Chondrocyte (in vitro differentiated cells): ENCODE measurements around the gene MOK. TPM values are rescaled to one million over a fixed set of nuclear protein-coding genes. Genes with fewer than 3 reads are reported as not detected.

Experiments used
- DNase-seq: peaks from one replicate; pipeline ENCODE4 v3.0.0; 2021; ENCODE audit warnings: mixed read lengths, low spot score
- H3K27ac Mint-ChIP-seq: one replicate; pipeline ENCODE4 v1.8.0; 2021; ENCODE audit warnings: mild to moderate bottlenecking, moderate library complexity, mixed read lengths; ENCODE audit not compliant: unreplicated experiment
- H3K27me3 Mint-ChIP-seq: 2 replicates; pipeline ENCODE4 v1.8.0; 2021; ENCODE audit warnings: low read depth, mixed read lengths
- H3K36me3 Mint-ChIP-seq: 2 replicates; pipeline ENCODE4 v1.8.0; 2021; ENCODE audit warnings: low read depth, mixed read lengths
- H3K4me1 Mint-ChIP-seq: 2 replicates; pipeline ENCODE4 v1.8.0; 2021; ENCODE audit warnings: low read depth, mild to moderate bottlenecking, mixed read lengths
- H3K4me3 Mint-ChIP-seq: one replicate; pipeline ENCODE4 v1.8.0; 2021; ENCODE audit warnings: mild to moderate bottlenecking, moderate library complexity, mixed read lengths; ENCODE audit not compliant: unreplicated experiment
- H3K9me3 Mint-ChIP-seq: 2 replicates; pipeline ENCODE4 v1.8.0; 2021; ENCODE audit warnings: low read depth, mixed read lengths
- total RNA-seq: library from RNA; stranded (reverse); gene quantifications from 3 replicates; pipeline ENCODE4 v1.2.1, GENCODE V29; 2021
- TF ChIP-seq, protein P1 (sequence below): fragments of 200-600 bp; sonication (generic); IDR thresholded peaks from 2 replicates; pipeline ENCODE4 v1.5.0; 2021; ENCODE audit warnings: antibody characterized with exemption, mild to moderate bottlenecking, moderate library complexity

The MOK gene
- total RNA-seq, 1 donor from 2014 or later: 3.8 TPM

DNA sequence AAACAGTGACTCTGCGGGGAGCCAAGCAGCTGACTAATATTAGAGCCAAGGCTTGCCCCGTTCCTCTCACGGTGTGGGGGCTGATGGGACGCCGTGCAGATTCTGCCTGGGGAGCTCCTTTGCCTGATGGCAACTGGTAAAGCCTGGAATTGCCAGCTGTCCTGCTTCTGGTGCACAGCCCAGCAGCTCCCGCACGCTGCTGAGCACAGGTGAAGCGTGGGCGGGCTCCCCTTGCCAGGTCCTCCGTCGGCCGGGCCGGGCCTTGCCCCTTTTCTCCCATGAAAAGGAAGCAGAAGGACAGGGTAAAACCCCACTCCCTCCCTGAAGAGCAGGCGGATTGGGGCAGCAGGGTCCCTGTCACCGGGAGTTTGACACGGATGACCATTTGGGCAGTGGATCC is 86.3 kb downstream of the MOK start:
- TF ChIP-seq, protein P1, sequence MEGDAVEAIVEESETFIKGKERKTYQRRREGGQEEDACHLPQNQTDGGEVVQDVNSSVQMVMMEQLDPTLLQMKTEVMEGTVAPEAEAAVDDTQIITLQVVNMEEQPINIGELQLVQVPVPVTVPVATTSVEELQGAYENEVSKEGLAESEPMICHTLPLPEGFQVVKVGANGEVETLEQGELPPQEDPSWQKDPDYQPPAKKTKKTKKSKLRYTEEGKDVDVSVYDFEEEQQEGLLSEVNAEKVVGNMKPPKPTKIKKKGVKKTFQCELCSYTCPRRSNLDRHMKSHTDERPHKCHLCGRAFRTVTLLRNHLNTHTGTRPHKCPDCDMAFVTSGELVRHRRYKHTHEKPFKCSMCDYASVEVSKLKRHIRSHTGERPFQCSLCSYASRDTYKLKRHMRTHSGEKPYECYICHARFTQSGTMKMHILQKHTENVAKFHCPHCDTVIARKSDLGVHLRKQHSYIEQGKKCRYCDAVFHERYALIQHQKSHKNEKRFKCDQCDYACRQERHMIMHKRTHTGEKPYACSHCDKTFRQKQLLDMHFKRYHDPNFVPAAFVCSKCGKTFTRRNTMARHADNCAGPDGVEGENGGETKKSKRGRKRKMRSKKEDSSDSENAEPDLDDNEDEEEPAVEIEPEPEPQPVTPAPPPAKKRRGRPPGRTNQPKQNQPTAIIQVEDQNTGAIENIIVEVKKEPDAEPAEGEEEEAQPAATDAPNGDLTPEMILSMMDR: no peak
- no peaks in the 10 kb centered on the region for H3K27me3 Mint-ChIP-seq
- H3K36me3 Mint-ChIP-seq: peaks cover 3% of the 10 kb centered on the region
- H3K9me3 Mint-ChIP-seq: no peaks in the 10 kb centered on the region
- no peak overlapping the region for H3K4me3 Mint-ChIP-seq
- H3K4me1 Mint-ChIP-seq: peaks cover 16% of the 10 kb centered on the region
- H3K27ac Mint-ChIP-seq: no peak overlapping the region
- no peak for DNase-seq

DNA sequence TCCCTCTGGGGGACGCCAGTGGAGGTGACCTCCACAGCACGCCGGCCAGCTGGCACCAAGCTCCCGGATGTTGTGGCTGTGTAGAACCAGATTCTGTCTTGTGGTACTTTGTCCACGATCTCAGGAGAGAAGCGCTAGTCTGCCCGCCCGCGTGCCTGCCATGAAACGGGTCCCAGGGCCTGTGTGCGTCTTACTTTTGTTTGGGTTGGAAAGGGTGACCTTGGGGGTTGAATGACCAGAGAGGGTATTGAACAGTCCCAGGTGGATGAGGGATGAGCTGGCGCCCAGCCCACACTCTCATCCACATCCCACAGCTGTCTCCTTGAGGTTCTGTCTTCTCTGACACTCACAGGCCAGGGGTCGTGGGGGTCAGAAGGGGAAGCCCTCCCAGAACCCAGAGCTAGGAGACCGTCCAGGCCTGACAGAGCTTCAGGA is 87.0 kb downstream of the MOK start:
- TF ChIP-seq, protein P1: no peak
- no peak for DNase-seq
- H3K36me3 Mint-ChIP-seq: peaks cover 1% of the 10 kb centered on the region
- no peaks in the 10 kb centered on the region for H3K27me3 Mint-ChIP-seq
- no peak overlapping the region for H3K27ac Mint-ChIP-seq
- peaks cover 16% of the 10 kb centered on the region for H3K4me1 Mint-ChIP-seq
- no peaks in the 10 kb centered on the region for H3K9me3 Mint-ChIP-seq
- no peak overlapping the region for H3K4me3 Mint-ChIP-seq

DNA sequence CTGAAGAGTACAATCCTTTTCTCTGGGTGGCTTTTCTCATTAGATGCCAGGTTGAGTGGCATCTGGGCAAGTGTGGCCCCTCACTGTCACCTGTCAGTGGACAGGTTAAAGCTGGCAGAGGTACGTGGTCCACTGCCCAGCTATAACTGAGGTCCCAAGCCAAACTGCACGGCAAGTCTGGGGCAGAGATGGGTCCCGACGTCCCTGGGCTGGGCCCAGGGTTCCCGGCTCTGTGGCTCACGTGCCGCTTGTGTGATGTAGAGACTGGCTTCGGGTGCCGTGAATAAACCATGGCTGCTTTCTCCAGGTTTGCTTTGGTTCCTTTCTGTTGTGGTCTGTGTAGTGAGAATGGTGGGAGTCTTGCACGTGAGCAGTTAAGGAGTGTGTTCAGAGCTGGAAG is 87.6 kb downstream of the MOK start:
- H3K36me3 Mint-ChIP-seq: peaks cover 1% of the 10 kb centered on the region
- H3K27me3 Mint-ChIP-seq: no peaks in the 10 kb centered on the region
- H3K4me1 Mint-ChIP-seq: peaks cover 16% of the 10 kb centered on the region
- H3K4me3 Mint-ChIP-seq: no peak overlapping the region
- H3K9me3 Mint-ChIP-seq: no peaks in the 10 kb centered on the region
- H3K27ac Mint-ChIP-seq: no peak overlapping the region
- DNase-seq: no peak
- TF ChIP-seq, protein P1: no peak

DNA sequence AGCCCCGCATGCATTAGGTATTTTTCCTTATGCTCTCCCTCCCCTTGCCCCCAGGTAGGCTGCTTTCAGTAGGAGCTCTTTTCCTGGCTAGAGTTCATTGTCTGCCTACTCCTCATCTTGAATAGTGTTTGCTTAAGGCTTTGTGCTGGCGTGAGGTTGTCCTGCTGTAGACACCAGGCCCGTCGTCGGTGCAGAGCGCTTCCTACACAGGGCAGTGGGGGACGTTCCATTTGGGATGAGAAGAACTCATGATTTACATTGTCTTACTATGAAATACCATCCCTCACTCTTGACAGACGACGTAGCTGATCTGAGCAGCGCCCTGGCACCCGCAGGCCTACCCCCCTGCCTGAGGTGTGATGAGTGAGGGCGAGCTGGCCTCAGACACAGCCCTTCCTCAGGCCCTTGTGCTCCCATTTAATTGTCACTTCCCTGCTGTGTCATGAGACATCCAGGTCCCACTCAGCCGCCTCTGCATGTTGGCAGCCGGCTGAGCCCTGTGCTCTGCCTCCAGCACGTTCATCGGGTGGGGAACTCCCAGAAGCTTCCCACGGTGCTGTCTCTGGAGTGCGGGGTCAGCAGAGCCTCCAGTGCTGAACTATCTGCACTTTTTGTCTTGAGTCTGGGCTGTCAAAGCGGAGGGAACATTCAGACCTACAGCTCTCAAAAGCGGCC is 89.3 kb downstream of the MOK start:
- Mint-ChIP-seq H3K36me3 (peaks cover 1% of the 10 kb centered on the region), H3K9me3 (no peaks in the 10 kb centered on the region), H3K4me3 (no peak overlapping the region), H3K27me3 (no peaks in the 10 kb centered on the region), H3K4me1 (peaks cover 16% of the 10 kb centered on the region), H3K27ac (peak overlapping the region; percentile 75)
- peak; percentile 33 for DNase-seq
- TF ChIP-seq, protein P1: no peak

DNA sequence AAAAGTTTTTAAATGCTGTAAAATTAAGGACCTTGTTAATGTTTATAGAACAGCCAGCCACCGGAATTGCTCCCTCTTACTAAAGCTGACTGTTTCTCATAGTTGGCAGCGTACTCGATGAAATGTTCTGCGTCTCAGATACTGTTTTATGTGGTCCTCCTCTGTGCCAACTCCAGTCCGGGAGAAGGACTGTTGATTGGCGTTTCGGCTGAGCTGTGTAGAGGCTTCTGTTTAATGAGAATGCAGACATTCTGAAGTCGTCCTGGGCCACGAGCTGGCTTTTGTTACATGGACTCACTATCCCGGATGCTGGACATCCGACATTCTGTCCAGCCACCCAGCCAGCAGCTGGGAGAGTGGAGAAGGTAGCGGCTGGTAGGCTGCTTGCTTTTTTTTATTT is 89.9 kb downstream of the MOK start:
- H3K36me3 Mint-ChIP-seq: peaks cover 1% of the 10 kb centered on the region
- TF ChIP-seq, protein P1: no peak
- peaks cover 16% of the 10 kb centered on the region for H3K4me1 Mint-ChIP-seq
- no peaks in the 10 kb centered on the region for H3K27me3 Mint-ChIP-seq
- H3K9me3 Mint-ChIP-seq: no peaks in the 10 kb centered on the region
- H3K4me3 Mint-ChIP-seq: no peak overlapping the region
- DNase-seq: peak; percentile 19
- peak overlapping the region; percentile 70 for H3K27ac Mint-ChIP-seq
